Suprapubic skin (tissue), 4 donors: ENCODE measurements around the gene RASSF8. TPM values are rescaled to one million over a fixed set of nuclear protein-coding genes. Genes with fewer than 3 reads are reported as not detected.

ENCODE experiments used
- DNase-seq, 2 donors: peaks; one replicate each; pipeline ENCODE4 v3.0.0-alpha.2; 2019; ENCODE audit warnings: low spot score in 2 of 2
- H3K27ac ChIP-seq: fragments of 200-600 bp; sonication (generic); one replicate; pipeline ENCODE4 v1.5.1; 2019
- H3K27me3 ChIP-seq: fragments of 200-600 bp; sonication (generic); one replicate; pipeline ENCODE4 v1.5.1; 2019
- H3K36me3 ChIP-seq: fragments of 200-600 bp; sonication (generic); one replicate; pipeline ENCODE4 v1.5.1; 2019
- H3K4me1 ChIP-seq: fragments of 200-600 bp; sonication (generic); one replicate; pipeline ENCODE4 v1.5.1; 2019
- H3K4me3 ChIP-seq: fragments of 200-600 bp; sonication (generic); one replicate; pipeline ENCODE4 v1.5.1; 2019; ENCODE audit warnings: mild to moderate bottlenecking
- H3K9me3 ChIP-seq: fragments of 200-600 bp; sonication (generic); one replicate; pipeline ENCODE4 v1.5.1; 2019
- CTCF ChIP-seq, 2 donors: fragments of 200-600 bp in 1 of 2; fragments of 450-650 bp in 1 of 2; sonication (generic) in 1 of 2; IDR thresholded peaks; one replicate each; pipeline ENCODE4 v1.5.1; 2016 to 2019; ENCODE audit warnings: antibody characterized with exemption in 2 of 2, mild to moderate bottlenecking in 1 of 2, moderate library complexity in 1 of 2
- EP300 ChIP-seq: sonication (generic); formaldehyde crosslinking; IDR thresholded peaks from one replicate; pipeline ENCODE4 v1.6.1; 2017; ENCODE audit warnings: antibody characterized with exemption
- POLR2A ChIP-seq, 2 donors: fragments of 450-650 bp; IDR thresholded peaks; one replicate each; pipeline ENCODE4 v1.6.1; 2017; ENCODE audit warnings: antibody characterized with exemption in 2 of 2, mild to moderate bottlenecking in 2 of 2, moderate library complexity in 2 of 2
- POLR2AphosphoS5 ChIP-seq, 3 donors: sonication (generic); formaldehyde crosslinking; IDR thresholded peaks; one replicate each; pipeline ENCODE4 v1.6.1; 2017; ENCODE audit warnings: antibody characterized with exemption in 3 of 3
- WGBS: methylation state at CpG from one replicate; pipeline ENCODE4 v1.1.5; 2018; 5-methylcytosine and 5-hydroxymethylcytosine counted together
- total RNA-seq, 4 donors: library from RNA; depleted of rRNA; stranded (reverse); fragments of >200 nt; gene quantifications; one replicate each; pipeline ENCODE4 v1.1.0, GENCODE V29; 2016

RASSF8 gene
- total RNA-seq, 4 donors from 2014 or later = 5.4 to 14.2 (median 6.1) TPM

GRCh38 chr12:26114720-26115401, 156.4 kb downstream of the RASSF8 start:
- Histone ChIP-seq H3K36me3 (no peaks in the 10 kb centered on the region), H3K4me3 (peak overlapping the region; percentile 46), H3K27ac (peak overlapping the region; percentile 83), H3K9me3 (no peaks in the 10 kb centered on the region), H3K4me1 (peaks cover 46% of the 10 kb centered on the region), H3K27me3 (no peaks in the 10 kb centered on the region)
- TF ChIP-seq EP300 = no peak
- TF ChIP-seq CTCF (IDR thresholded peaks at IDR 0.05) = no peak
- TF ChIP-seq POLR2A (IDR thresholded peaks at IDR 0.05) = no peak
- no peak for TF ChIP-seq POLR2AphosphoS5 (IDR thresholded peaks at IDR 0.05)
- 15% methylated on average over 13 of the region's 13 CpGs for WGBS
- peak in 1 of 2 donors; percentile 66 for DNase-seq

- H3K9me3 ChIP-seq = no peaks in the 10 kb centered on the region
- TF ChIP-seq EP300 = no peak
- no peak for TF ChIP-seq POLR2AphosphoS5 (IDR thresholded peaks at IDR 0.05)
- H3K4me1 ChIP-seq = peaks cover 55% of the 10 kb centered on the region
- DNase-seq = no peak
- peak overlapping the region; percentile 83 for H3K27ac ChIP-seq
- no peak overlapping the region for H3K4me3 ChIP-seq
- H3K27me3 ChIP-seq = no peaks in the 10 kb centered on the region
- 34% methylated on average over 6 of the region's 6 CpGs for WGBS
- H3K36me3 ChIP-seq = no peaks in the 10 kb centered on the region
Observed at GRCh38 chr12:26116829-26117715, 158.6 kb downstream of the RASSF8 start.

GRCh38 chr12:26118308-26118707, 159.8 kb downstream of the RASSF8 start:
- Histone ChIP-seq H3K4me3 (no peak overlapping the region), H3K4me1 (peaks cover 56% of the 10 kb centered on the region), H3K36me3 (no peaks in the 10 kb centered on the region), H3K27me3 (no peaks in the 10 kb centered on the region), H3K9me3 (no peaks in the 10 kb centered on the region), H3K27ac (no peak overlapping the region)
- TF ChIP-seq POLR2A (IDR thresholded peaks at IDR 0.05) = no peak
- TF ChIP-seq EP300 = no peak
- TF ChIP-seq CTCF (IDR thresholded peaks at IDR 0.05) = no peak
- no peak for TF ChIP-seq POLR2AphosphoS5 (IDR thresholded peaks at IDR 0.05)
- 84% methylated on average over 4 of the region's 4 CpGs for WGBS
- DNase-seq = no peak

- WGBS = 26% methylated on average over 2 of the region's 2 CpGs
- no peak overlapping the region for H3K4me3 ChIP-seq
- no peaks in the 10 kb centered on the region for H3K27me3 ChIP-seq
- DNase-seq = no peak
- H3K4me1 ChIP-seq = peaks cover 61% of the 10 kb centered on the region
- no peak overlapping the region for H3K27ac ChIP-seq
- H3K36me3 ChIP-seq = no peaks in the 10 kb centered on the region
- H3K9me3 ChIP-seq = no peaks in the 10 kb centered on the region
- TF ChIP-seq EP300 (no peak), CTCF (IDR thresholded peaks at IDR 0.05) (peak; percentile 35)
Observed at GRCh38 chr12:26119391-26119989, 161.0 kb downstream of the RASSF8 start.

- TF ChIP-seq POLR2AphosphoS5 (IDR thresholded peaks at IDR 0.05) (no peak), CTCF (IDR thresholded peaks at IDR 0.05) (no peak), POLR2A (IDR thresholded peaks at IDR 0.05) (no peak), EP300 (no peak)
- Histone ChIP-seq H3K27me3 (no peaks in the 10 kb centered on the region), H3K4me3 (peak overlapping the region; percentile 75), H3K27ac (no peak overlapping the region), H3K9me3 (no peaks in the 10 kb centered on the region), H3K4me1 (peaks cover 59% of the 10 kb centered on the region), H3K36me3 (no peaks in the 10 kb centered on the region)
- WGBS = 80% methylated on average over 4 of the region's 4 CpGs
- DNase-seq = no peak
Observed at GRCh38 chr12:26120561-26121274, 162.2 kb downstream of the RASSF8 start.
